GM18508 (cell line): ENCODE data around the gene DRC3.

ENCODE experiments used
- ATAC-seq: cut with Tn5 transposase; IDR thresholded peaks from one replicate; pipeline ENCODE4 v1.9.1; 2021; ENCODE audit warnings: moderate number of reproducible peaks; ENCODE audit not compliant: insufficient read depth, unreplicated experiment

The DRC3 gene

GRCh38 chr17:17963694-17964436 lies 8.8 kb upstream of the DRC3 start:
- no peak for ATAC-seq

- no peak for ATAC-seq
Observed at GRCh38 chr17:17964710-17965109, 8.0 kb upstream of the DRC3 start.

GRCh38 chr17:17965152-17965721 lies 7.4 kb upstream of the DRC3 start:
- no peak for ATAC-seq

GRCh38 chr17:17966399-17966798 lies 6.3 kb upstream of the DRC3 start:
- ATAC-seq: no peak

- no peak for ATAC-seq
Observed at GRCh38 chr17:17970699-17971430, 1.8 kb upstream of the DRC3 start.

- ATAC-seq: no peak
Observed at GRCh38 chr17:17971431-17972125, 1.1 kb upstream of the DRC3 start.

GRCh38 chr17:17972952-17973254 lies 241 bp downstream of the DRC3 start:
- no peak for ATAC-seq

GRCh38 chr17:17975436-17975835 lies 2.8 kb downstream of the DRC3 start:
- no peak for ATAC-seq

- no peak for ATAC-seq
Observed at GRCh38 chr17:17976931-17977570, 4.4 kb downstream of the DRC3 start.

- ATAC-seq: no peak
Observed at GRCh38 chr17:17978481-17979424, 6.1 kb downstream of the DRC3 start.

GRCh38 chr17:17979778-17980177 lies 7.1 kb downstream of the DRC3 start:
- no peak for ATAC-seq

GRCh38 chr17:17981330-17981729 lies 8.7 kb downstream of the DRC3 start:
- no peak for ATAC-seq

GRCh38 chr17:17982801-17983200 lies 10.1 kb downstream of the DRC3 start:
- ATAC-seq: no peak

GRCh38 chr17:17983376-17983775 lies 10.7 kb downstream of the DRC3 start:
- no peak for ATAC-seq

GRCh38 chr17:17983776-17984175 lies 11.1 kb downstream of the DRC3 start:
- ATAC-seq: no peak

- ATAC-seq: no peak
Observed at GRCh38 chr17:17985153-17985552, 12.5 kb downstream of the DRC3 start.

- no peak for ATAC-seq
Observed at GRCh38 chr17:17985555-17985954, 12.9 kb downstream of the DRC3 start.

GRCh38 chr17:17987187-17987896 lies 14.7 kb downstream of the DRC3 start:
- no peak for ATAC-seq

- ATAC-seq: no peak
Observed at GRCh38 chr17:17987901-17988300, 15.2 kb downstream of the DRC3 start.
